ENCODE data around the gene VPS29.
"Not testable (repeated sequence)": the region's sequence is repeated elsewhere in the genome, so short reads cannot be mapped to it uniquely, and the experiment has no call there.

VPS29 gene

GRCh38 chr12:110501752-110502738 lies at the start of gene VPS29, which contains the start of gene RAD9B:
VPS29 (minus strand) TSS chr12:110502111; CDS start chr12:110502051, 60 bp downstream.
RAD9B (plus strand) TSS chr12:110502331; CDS start chr12:110502338, 7 bp downstream.
- Histone ChIP-seq H3K9ac (ENCODE audit: low read length in 2 of 2) (peak within 1 kb of the TSS; percentile 96 to 98), H3K27me3 (ENCODE audit: control insufficient read depth in 1 of 2, insufficient read depth in 2 of 2, low read length in 2 of 2) (no peaks in the 10 kb centered on the region), H3K4me3 (ENCODE audit: low read length in 2 of 2) (peak within 1 kb of the TSS; percentile 85 to 96), H3K36me3 (ENCODE audit: control insufficient read depth in 2 of 2, insufficient read depth in 2 of 2, low read length in 2 of 2) (no peaks in the 10 kb centered on the region), H3K27ac (ENCODE audit: low read length) (peak within 1 kb of the TSS; percentile 78), H3K4me1 (ENCODE audit: control insufficient read depth, insufficient read depth, low read length) (peaks cover 19% of the 10 kb centered on the region), H3K9me3 (ENCODE audit: control insufficient read depth in 2 of 2, low read length in 2 of 2) (no peaks in the 10 kb centered on the region)

DNA sequence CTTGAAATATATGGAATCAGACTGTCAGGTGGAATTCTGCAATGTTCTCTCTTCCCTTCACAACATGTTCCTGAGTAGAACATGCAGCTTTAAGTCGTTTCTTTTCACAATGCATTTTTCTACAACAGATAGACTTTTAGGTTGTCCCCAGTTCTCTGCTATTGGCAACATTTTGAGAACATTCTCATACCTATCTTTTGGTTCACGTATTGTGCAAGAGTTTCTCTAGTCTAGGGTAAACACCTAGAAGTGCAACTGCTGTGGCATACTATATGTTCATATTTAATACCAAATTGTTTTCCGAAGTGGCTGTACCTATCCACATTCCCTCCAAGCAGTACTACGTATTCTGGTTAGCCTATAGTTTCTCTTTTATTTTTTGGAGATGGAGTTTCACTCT lies 49.1 kb upstream of the VPS29 start:
- Histone ChIP-seq H3K36me3 (ENCODE audit: control insufficient read depth in 2 of 2, insufficient read depth in 2 of 2, low read length in 2 of 2) (peaks cover 2 to 5% of the 10 kb centered on the region in 2 donors), H3K9ac (ENCODE audit: low read length in 2 of 2) (no peak overlapping the region), H3K27me3 (ENCODE audit: control insufficient read depth in 1 of 2, insufficient read depth in 2 of 2, low read length in 2 of 2) (no peaks in the 10 kb centered on the region), H3K9me3 (ENCODE audit: control insufficient read depth in 2 of 2, low read length in 2 of 2) (no peaks in the 10 kb centered on the region), H3K4me1 (ENCODE audit: control insufficient read depth, insufficient read depth, low read length) (peaks cover 29% of the 10 kb centered on the region), H3K27ac (ENCODE audit: low read length) (no peak overlapping the region), H3K4me3 (ENCODE audit: low read length in 2 of 2) (no peak overlapping the region)

- peaks cover 2 to 5% of the 10 kb centered on the region in 2 donors for H3K36me3 ChIP-seq (ENCODE audit: control insufficient read depth in 2 of 2, insufficient read depth in 2 of 2, low read length in 2 of 2)
- no peaks in the 10 kb centered on the region for H3K9me3 ChIP-seq (ENCODE audit: control insufficient read depth in 2 of 2, low read length in 2 of 2)
- H3K27ac ChIP-seq (ENCODE audit: low read length) = peak overlapping the region; percentile 6
- H3K4me3 ChIP-seq (ENCODE audit: low read length in 2 of 2) = no peak overlapping the region
- H3K9ac ChIP-seq (ENCODE audit: low read length in 2 of 2) = peak overlapping the region in 1 of 2 donors; percentile 6
- no peaks in the 10 kb centered on the region for H3K27me3 ChIP-seq (ENCODE audit: control insufficient read depth in 1 of 2, insufficient read depth in 2 of 2, low read length in 2 of 2)
- peaks cover 21% of the 10 kb centered on the region for H3K4me1 ChIP-seq (ENCODE audit: control insufficient read depth, insufficient read depth, low read length)
These were observed 47.8 kb upstream of the VPS29 start for GRCh38 chr12:110549716-110550115.

DNA sequence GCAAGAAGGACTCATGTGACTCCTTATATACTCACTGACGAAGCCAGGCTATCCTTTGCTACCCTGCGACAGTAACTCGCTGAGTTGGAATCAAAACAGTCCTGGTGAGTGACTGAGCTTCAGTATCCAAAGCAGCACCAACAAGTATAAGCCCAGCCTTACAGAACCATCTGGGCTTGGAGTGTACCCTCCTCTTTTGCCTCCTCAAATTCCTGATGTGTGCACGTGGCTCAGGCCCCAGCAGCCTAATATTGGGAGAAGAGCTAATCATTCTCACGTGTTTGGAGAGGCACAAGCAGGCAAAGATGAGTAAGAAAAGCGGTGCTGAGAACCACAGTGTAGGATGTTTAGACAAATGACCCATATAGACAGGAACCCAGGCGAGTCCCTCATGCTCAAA lies 46.8 kb upstream of the VPS29 start:
- Histone ChIP-seq H3K4me3 (ENCODE audit: low read length in 2 of 2) (no peak overlapping the region), H3K9ac (ENCODE audit: low read length in 2 of 2) (peak overlapping the region in 1 of 2 donors; percentile 35), H3K36me3 (ENCODE audit: control insufficient read depth in 2 of 2, insufficient read depth in 2 of 2, low read length in 2 of 2) (peaks cover 2 to 5% of the 10 kb centered on the region in 2 donors), H3K27me3 (ENCODE audit: control insufficient read depth in 1 of 2, insufficient read depth in 2 of 2, low read length in 2 of 2) (no peaks in the 10 kb centered on the region), H3K9me3 (ENCODE audit: control insufficient read depth in 2 of 2, low read length in 2 of 2) (no peaks in the 10 kb centered on the region), H3K27ac (ENCODE audit: low read length) (peak overlapping the region; percentile 50), H3K4me1 (ENCODE audit: control insufficient read depth, insufficient read depth, low read length) (peaks cover 27% of the 10 kb centered on the region)

DNA sequence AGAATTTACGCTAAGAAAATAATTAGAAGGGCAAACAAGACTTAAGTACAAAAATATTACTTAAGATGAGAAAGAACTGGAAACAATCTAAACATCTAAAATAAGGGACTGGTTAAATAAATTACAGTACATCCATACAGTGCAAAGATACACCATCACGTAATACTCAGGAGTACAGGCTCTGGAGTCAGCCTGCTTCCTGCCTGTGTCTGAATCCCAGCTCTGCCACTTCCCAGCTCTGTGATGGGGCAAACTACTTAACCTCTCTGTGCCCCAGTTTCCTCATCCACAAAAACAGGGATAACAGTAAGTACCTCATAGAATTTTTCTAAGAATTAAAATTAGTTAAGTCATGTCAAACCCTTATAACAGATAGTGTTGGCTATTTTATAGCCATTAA lies 45.2 kb upstream of the VPS29 start:
- Histone ChIP-seq H3K4me1 (ENCODE audit: control insufficient read depth, insufficient read depth, low read length) (peaks cover 35% of the 10 kb centered on the region), H3K36me3 (ENCODE audit: control insufficient read depth in 2 of 2, insufficient read depth in 2 of 2, low read length in 2 of 2) (peaks cover 2 to 5% of the 10 kb centered on the region in 2 donors), H3K9ac (ENCODE audit: low read length in 2 of 2) (no peak overlapping the region), H3K27ac (ENCODE audit: low read length) (peak overlapping the region; percentile 18), H3K27me3 (ENCODE audit: control insufficient read depth in 1 of 2, insufficient read depth in 2 of 2, low read length in 2 of 2) (no peaks in the 10 kb centered on the region), H3K4me3 (ENCODE audit: low read length in 2 of 2) (no peak overlapping the region), H3K9me3 (ENCODE audit: control insufficient read depth in 2 of 2, low read length in 2 of 2) (no peaks in the 10 kb centered on the region)

- Histone ChIP-seq H3K27me3 (ENCODE audit: control insufficient read depth in 1 of 2, insufficient read depth in 2 of 2, low read length in 2 of 2) (no peaks in the 10 kb centered on the region), H3K9me3 (ENCODE audit: control insufficient read depth in 2 of 2, low read length in 2 of 2) (no peaks in the 10 kb centered on the region), H3K36me3 (ENCODE audit: control insufficient read depth in 2 of 2, insufficient read depth in 2 of 2, low read length in 2 of 2) (peaks cover 2 to 5% of the 10 kb centered on the region in 2 donors), H3K4me3 (ENCODE audit: low read length in 2 of 2) (no peak overlapping the region), H3K4me1 (ENCODE audit: control insufficient read depth, insufficient read depth, low read length) (peaks cover 35% of the 10 kb centered on the region), H3K27ac (ENCODE audit: low read length) (peak overlapping the region; percentile 3), H3K9ac (ENCODE audit: low read length in 2 of 2) (no peak overlapping the region)
These were observed 44.4 kb upstream of the VPS29 start for GRCh38 chr12:110546339-110546738.

- H3K4me3 ChIP-seq (ENCODE audit: low read length in 2 of 2) = no peak overlapping the region
- no peak overlapping the region for H3K9ac ChIP-seq (ENCODE audit: low read length in 2 of 2)
- H3K9me3 ChIP-seq (ENCODE audit: control insufficient read depth in 2 of 2, low read length in 2 of 2) = no peaks in the 10 kb centered on the region
- H3K27me3 ChIP-seq (ENCODE audit: control insufficient read depth in 1 of 2, insufficient read depth in 2 of 2, low read length in 2 of 2) = no peaks in the 10 kb centered on the region
- H3K27ac ChIP-seq (ENCODE audit: low read length) = peak overlapping the region; percentile 25
- H3K36me3 ChIP-seq (ENCODE audit: control insufficient read depth in 2 of 2, insufficient read depth in 2 of 2, low read length in 2 of 2) = peaks cover 0 to 1% of the 10 kb centered on the region in 2 donors
- peaks cover 35% of the 10 kb centered on the region for H3K4me1 ChIP-seq (ENCODE audit: control insufficient read depth, insufficient read depth, low read length)
These were observed 43.9 kb upstream of the VPS29 start for GRCh38 chr12:110545812-110546211.

GRCh38 chr12:110545259-110545658 lies 43.3 kb upstream of the VPS29 start:
- not testable (repeated sequence) for H3K4me3 ChIP-seq (ENCODE audit: low read length in 2 of 2); H3K9me3 ChIP-seq (ENCODE audit: control insufficient read depth in 2 of 2, low read length in 2 of 2); H3K27me3 ChIP-seq (ENCODE audit: control insufficient read depth in 1 of 2, insufficient read depth in 2 of 2, low read length in 2 of 2); H3K9ac ChIP-seq (ENCODE audit: low read length in 2 of 2); H3K36me3 ChIP-seq (ENCODE audit: control insufficient read depth in 2 of 2, insufficient read depth in 2 of 2, low read length in 2 of 2)
- H3K4me1 ChIP-seq (ENCODE audit: control insufficient read depth, insufficient read depth, low read length) = peaks cover 35% of the 10 kb centered on the region
- H3K27ac ChIP-seq (ENCODE audit: low read length) = peak overlapping the region; percentile 25

GRCh38 chr12:110543965-110544364 lies 42.1 kb upstream of the VPS29 start:
- Histone ChIP-seq H3K9me3 (ENCODE audit: control insufficient read depth in 2 of 2, low read length in 2 of 2) (no peaks in the 10 kb centered on the region), H3K4me3 (ENCODE audit: low read length in 2 of 2) (peak overlapping the region; percentile 31 to 41), H3K27ac (ENCODE audit: low read length) (peak overlapping the region; percentile 86), H3K4me1 (ENCODE audit: control insufficient read depth, insufficient read depth, low read length) (peaks cover 36% of the 10 kb centered on the region), H3K36me3 (ENCODE audit: control insufficient read depth in 2 of 2, insufficient read depth in 2 of 2, low read length in 2 of 2) (no peaks in the 10 kb centered on the region), H3K9ac (ENCODE audit: low read length in 2 of 2) (peak overlapping the region; percentile 13 to 39), H3K27me3 (ENCODE audit: control insufficient read depth in 1 of 2, insufficient read depth in 2 of 2, low read length in 2 of 2) (no peaks in the 10 kb centered on the region)

- H3K4me3 ChIP-seq (ENCODE audit: low read length in 2 of 2) = peak overlapping the region; percentile 31 to 41
- H3K9ac ChIP-seq (ENCODE audit: low read length in 2 of 2) = peak overlapping the region; percentile 13 to 39
These were observed 41.5 kb upstream of the VPS29 start for GRCh38 chr12:110543252-110543959.

More at GRCh38 chr12:110543252-110543959, 41.5 kb upstream of the VPS29 start:
- Histone ChIP-seq H3K27me3 (ENCODE audit: control insufficient read depth in 1 of 2, insufficient read depth in 2 of 2, low read length in 2 of 2) (no peaks in the 10 kb centered on the region), H3K9me3 (ENCODE audit: control insufficient read depth in 2 of 2, low read length in 2 of 2) (no peaks in the 10 kb centered on the region), H3K4me1 (ENCODE audit: control insufficient read depth, insufficient read depth, low read length) (peaks cover 30% of the 10 kb centered on the region), H3K27ac (ENCODE audit: low read length) (peak overlapping the region; percentile 86), H3K36me3 (ENCODE audit: control insufficient read depth in 2 of 2, insufficient read depth in 2 of 2, low read length in 2 of 2) (peaks cover 3 to 5% of the 10 kb centered on the region in 2 donors)

Data from stomach smooth muscle (tissue), 2 donors.